ENCODE data around the gene LMAN2L.

LMAN2L gene

GRCh38 chr2:96703021-96703751, 36.7 kb downstream of the LMAN2L start:
- DNase-seq = no peak

DNA sequence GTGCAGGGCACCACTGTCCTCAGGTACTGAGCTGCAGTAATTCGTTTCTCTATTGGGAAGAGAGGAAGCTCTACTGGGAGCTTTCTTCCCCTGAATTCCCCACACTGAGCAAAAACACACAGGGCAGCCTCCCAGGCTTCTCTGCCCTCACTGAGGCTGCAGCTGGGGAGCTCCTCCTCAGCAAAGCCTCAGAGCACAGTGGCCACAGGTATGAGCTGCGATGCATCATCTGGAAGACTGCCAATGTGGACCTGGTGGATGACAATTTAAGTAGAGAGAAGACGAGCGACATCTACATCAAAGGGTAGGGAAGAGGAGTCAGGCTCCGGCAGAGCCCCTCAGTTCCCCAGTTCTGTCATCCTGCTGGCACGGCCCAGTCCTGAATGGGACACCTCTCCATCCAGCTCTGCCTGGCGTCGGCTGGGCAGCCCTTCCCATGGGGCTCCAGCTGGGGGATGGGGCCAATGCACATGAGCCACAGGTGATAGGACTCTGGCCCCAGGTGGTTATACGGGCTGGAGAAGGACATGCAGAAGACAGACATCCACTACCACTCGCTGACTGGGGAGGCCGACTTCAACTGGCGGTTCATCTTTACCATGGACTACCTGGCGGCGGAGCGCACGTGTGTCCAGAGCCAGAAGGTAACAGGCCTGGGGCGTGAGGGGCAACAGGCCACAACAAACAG, 37.6 kb downstream of the LMAN2L start:
- no peak for DNase-seq

GRCh38 chr2:96701636-96702035, 38.2 kb downstream of the LMAN2L start:
- DNase-seq = no peak

- no peak for DNase-seq
Measured at GRCh38 chr2:96700086-96700485, 39.8 kb downstream of the LMAN2L start.

- no peak for DNase-seq
Measured at GRCh38 chr2:96699621-96700020, 40.2 kb downstream of the LMAN2L start.

GRCh38 chr2:96699021-96699420, 40.8 kb downstream of the LMAN2L start:
- DNase-seq = no peak

DNA sequence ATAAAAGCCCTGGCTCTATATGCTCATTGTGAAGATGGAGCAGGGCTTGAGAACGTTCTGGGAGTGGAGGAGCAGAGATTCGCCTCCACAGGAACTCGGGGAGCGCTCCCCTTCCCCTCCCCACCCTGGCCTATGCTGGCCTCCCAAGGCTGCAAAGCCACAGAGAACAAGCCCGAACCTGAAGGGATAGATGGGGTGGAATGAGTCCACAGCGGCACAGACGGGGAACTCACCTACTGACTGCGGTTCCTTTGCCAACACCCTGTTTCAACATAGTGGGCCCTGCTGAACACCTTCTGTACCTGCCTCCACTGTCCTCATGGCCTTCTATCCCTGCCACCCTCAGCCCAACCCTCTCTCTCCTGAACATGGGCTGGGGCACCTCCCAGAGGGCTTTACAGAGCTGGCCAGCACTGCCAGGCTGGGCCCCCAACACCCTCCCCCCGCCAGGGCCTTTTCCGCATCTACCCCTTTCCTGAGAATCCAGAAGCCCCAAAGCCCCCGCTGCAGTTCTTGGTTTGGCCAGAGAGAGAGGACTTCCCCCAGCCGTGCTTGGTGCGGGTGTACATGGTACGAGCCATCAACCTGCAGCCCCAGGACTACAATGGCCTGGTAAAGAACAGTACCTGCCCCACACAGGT, 41.5 kb downstream of the LMAN2L start:
- DNase-seq = no peak

DNA sequence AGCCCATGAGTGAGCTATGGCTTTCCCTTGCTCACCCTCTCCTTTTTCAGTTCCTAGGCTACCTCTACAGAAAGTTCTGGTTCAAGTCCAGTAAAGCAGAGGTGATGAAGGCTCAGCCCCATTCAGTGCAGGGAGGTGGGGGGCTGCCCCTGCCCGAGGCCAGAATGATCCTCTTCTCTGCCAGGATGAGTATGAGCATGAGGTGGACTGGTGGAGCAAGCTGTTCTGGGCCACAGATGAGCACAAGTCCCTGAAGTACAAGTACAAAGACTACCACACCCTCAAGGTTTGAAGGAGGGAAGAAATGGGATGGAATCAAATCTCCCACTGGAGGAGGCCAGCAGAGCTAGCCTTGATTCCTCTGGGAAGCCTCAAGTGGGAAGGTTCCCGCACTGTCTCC, 42.4 kb downstream of the LMAN2L start:
- DNase-seq = no peak

DNA sequence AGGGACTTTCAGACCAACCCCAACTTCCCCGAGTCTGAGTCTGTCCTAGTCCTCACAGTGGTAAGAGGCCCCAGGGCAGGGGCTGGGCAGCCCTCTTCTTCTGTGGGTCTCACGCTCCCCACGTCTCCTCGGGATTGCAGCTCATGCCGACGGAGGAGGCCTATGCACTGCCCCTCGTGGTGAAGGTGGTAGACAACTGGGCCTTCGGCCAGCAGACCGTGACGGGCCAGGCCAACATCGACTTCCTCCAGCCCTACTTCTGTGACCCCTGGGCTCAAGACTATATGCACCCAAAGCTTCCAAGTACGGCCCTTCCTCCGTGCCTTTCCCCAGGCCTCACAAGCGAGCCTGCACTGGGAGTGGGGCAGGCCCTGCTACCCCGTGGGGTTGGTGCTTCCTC, 44.3 kb downstream of the LMAN2L start:
- DNase-seq = no peak

DNA sequence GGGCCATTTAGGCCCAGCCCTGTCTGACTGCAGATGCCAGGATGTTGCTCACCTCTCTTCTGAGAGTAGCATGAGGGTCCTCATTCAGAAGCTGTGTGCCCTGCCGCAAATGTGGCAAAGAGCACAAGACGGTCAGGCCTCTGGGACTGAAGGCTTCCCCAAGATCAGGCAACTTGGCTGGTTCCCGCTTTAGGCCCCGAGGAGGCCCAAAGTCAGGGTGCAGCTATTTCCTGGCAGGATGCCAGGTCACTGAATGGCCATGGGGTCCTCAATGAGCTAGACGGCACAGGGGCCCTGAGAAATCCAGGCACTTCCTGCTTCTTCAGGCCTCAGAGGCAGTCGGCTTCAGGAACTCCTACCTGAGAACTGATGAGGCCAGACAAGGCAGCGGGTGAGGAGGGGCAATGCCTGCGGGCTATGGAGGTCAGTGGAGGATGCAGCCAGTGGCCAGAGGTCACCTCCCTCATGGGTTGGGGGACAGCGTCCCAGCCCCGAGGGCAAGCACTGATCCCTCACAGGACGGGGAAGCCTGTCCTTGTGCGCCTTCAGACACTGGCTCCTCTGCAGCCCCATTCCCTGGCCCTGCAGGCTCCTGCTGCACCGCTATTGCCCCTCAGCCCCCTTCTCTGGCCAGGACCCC, 44.9 kb downstream of the LMAN2L start:
- no peak for DNase-seq

GRCh38 chr2:96694279-96694678, 45.6 kb downstream of the LMAN2L start:
- no peak for DNase-seq

DNA sequence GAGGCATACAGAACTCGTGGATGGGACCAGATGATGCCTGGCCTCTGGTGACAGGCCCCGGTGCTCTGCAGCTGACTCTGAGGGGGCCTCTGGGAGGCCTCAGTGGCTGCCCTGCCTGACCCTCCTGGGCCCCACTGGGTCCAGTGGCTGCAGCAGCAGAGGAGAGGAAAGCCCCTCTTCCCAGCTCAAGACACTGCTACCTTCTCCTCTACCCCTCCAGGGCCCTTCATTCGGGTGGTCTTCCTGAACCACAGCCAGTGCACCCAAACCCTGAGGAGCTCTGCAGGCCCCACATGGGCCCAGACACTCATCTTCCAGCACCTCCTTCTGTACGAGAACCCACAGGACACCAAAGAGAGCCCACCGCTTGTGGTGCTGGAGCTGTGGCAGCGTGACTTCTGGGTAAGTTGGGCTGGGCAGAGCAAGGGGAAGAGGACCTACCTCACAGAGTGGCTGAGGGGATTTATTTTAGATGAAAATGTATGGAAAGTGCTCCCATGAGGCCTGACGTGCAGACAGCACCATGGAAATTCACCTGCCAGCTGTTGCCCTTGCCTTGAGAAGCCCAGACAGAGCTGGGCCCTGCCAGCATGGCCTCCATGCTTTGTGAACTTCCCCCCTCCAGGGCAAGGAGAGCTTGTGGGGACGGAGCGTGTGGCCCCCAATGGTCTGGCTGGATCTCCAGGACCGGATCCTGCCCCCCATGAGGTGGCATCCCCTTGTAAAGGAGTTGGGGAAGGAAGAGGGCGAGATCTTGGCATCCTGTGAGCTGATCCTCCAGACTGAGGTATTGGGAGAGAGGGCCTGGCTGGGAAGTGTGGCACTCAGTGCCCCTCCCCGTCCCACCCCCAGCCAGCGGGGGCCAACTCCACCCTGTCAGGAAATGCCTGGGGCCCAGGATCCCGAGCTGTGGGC, 46.3 kb downstream of the LMAN2L start:
- no peak for DNase-seq

DNA sequence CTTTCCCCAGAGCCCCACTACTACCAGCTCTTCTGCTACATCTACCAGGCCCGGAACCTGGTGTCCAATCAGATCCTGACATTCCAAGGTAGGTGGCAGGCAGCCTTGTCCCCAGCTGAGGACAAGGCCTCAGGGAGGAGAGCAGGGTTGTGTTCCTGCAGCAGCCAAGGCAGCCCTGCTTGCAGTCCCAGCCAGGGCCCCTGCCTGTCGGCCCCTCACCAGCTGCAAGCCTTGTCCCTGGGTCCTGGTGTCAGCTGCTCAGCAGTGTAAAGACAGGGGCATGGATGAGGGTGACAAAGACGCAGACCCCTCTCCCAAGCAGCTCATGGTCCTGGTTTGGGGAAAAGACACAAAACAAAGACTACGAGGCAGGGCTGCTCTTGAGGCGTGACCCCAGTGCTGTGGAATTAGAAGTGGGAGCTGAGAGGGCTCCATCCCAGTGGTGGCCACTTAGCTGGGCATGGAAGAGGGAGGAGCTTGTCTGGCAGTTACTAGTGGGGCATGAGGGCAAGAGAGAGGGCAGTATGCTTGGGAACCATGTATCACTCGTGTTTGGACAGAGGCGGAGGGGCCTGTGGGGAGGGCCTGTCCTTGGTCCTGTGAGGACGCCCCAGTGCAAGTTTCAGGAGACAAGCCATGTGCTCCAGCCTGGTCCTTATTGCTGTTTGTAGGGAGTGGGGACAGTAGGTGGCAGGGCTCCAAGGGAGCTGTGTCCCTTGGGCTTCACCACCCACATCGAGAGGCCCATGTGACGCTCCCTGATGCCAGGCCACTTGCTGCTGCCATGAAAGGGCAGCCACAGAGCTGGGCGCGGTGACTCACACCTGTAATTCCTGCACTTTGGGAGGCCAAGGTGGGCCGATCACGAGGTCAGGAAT, 47.5 kb downstream of the LMAN2L start:
- no peak for DNase-seq

DNA sequence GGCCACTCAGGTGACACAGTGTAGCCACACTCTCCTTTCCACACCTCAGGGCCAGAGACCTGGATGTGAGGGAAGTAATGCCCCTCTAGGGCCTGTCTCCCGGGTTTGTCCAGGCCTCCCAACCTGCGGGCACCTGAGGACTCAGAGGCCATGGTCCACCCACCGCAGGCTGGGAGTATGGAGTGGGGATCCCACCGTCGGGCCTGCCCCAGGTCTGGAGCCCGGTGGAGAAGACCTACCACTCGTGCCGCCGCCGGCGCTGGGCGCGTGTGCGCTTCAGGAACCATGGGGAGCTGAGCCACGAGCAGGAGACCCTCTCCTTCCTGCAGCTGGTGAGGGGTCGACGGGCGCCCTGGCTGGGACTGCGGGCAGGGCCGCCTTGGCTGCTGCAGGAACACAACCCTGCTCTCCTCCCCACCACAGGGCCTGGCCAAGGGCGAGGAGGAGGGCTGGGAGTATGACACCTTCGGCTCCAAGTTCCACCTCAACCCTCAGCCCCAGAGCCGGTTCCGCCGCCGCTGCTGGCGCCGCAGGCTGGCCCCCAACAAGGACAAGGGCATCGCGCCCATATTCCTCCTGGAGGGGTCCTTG, 48.7 kb downstream of the LMAN2L start:
- no peak for DNase-seq

DNA sequence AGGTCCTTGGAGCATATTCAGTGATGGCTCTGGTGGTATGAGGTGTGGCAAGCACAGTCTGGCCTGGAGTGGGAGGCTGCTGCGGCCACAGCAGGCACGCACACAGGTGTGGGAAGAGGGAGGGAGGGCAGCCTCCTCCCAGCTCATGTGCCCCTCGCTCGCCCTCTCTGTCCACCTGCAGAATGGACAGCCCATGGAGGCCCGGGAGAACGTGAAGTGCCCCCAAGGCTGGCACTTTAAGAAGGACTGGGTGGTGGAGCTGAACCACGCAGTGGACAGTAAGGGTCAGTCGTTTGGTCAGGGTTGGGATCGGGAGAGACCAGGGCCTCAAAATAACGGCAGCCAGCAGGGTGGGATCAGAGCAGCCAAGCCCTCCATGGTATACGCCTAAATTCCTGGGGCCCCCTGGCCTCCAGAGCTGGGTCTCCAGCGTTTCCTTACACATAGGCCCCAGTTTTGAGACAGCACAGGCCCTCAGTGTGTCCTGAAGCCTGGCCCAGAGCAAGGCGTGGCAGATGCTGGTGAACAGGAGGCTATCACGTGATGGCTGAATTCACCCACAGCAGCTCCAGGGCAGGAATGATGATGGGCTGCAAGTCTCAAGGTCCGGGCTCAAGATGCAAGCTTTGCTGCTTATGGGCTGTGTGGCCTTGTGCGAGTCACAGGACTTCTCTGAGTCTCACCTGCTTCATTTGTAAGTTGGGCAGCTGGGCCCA, 49.4 kb downstream of the LMAN2L start:
- DNase-seq = no peak

DNA sequence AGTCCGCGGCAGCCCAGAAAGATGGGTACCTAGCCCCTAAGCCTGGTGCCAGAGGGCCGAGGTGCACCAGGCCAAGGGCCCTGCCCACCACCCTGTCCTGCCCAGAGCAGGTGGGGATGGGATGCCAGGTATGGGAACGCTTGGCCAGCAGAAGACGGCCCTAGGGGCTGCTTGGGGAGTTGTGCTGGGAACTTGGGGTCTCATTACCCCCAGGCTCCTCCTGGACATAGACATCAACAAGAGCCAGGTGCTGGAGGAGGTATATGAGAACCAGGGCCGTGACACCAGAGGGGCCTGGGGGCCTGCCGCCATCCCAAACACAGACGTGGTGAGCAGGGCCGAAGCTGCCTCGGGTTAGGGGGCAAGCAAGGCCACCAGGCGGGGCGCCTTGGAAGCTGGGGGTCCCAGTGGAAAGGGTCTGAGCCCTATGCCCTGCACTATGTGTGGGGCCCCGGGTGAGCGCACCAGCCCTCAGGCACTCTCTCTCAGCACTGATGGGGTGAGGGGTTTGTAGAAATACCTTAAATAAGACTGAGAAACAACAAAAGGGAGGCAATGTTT, 50.4 kb downstream of the LMAN2L start:
- no peak for DNase-seq

DNA sequence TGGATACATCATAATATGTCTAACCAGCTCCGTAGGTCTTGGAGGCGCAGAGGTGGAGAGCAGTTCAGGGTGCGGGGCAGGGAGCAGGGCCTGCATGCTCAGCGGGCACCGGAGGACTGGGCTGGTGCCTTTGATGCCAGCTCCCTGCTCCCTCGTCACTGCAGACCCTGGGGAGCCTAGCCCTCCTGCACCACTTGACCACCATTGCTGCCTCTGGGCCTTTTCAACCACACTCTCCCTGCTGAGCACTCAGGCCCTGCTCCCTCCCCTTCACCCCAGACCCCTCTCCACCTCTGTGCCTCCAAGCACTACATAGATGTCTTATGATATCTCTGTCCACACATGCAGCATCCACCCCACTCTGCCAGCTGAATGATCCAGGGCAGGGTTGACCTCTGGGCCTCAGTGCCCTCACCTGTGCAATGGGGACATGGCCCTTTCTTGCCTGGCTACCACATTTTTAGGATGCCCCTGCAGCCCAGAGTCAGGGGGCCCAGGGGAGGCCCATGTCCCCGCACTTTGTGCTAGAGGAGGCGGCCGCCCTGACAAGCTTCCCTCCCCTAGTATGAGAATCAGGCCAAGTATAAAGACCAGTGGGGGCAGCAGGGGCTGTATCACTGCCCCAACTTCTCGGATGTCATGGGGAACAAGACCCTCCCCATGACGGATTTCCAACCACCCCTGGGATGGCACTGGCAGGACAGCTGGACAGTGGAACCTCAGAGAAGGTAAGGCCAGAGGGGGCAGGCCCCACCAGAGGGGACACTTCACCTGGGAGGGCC, 51.0 kb downstream of the LMAN2L start:
- no peak for DNase-seq

GRCh38 chr2:96687711-96688640, 51.9 kb downstream of the LMAN2L start:
- no peak for DNase-seq

Measured in NCI-H1694 treated with DMSO at 0.1 percent for 48 hours (cell line).